OCI-LY3 (cell line): ENCODE measurements around the gene TTC7B.

Experiments used
- CTCF ChIP-seq: fragments of 200-600, 300-600 bp; sonication (generic); IDR thresholded peaks from 2 replicates; pipeline ENCODE4 v1.5.1; 2014; ENCODE audit warnings: antibody characterized with exemption, low read length, low read depth
- EZH2phosphoT487 ChIP-seq: fragments of 200-600 bp; shearing (Covaris generic); IDR thresholded peaks from 2 replicates; pipeline ENCODE4 v1.6.1; 2018; ENCODE audit warnings: antibody characterized with exemption, mixed run types, low read depth

- TF ChIP-seq CTCF (no peak), EZH2phosphoT487 (no peak)
Observed at GRCh38 chr14:90576981-90577660, 239.1 kb downstream of the TTC7B start.
